NCI-H345 treated with DMSO at 0.1 percent for 48 hours (cell line): ENCODE data around the gene ADGRL3.
"Not testable (repeated sequence)": the region's sequence is repeated elsewhere in the genome, so short reads cannot be mapped to it uniquely, and the experiment has no call there.

Experiments
- DNase-seq: peaks from one replicate; lab custom pipeline; 2025; ENCODE audit not compliant: unreplicated experiment; lab: John Stamatoyannopoulos, UW

ADGRL3 gene

DNA sequence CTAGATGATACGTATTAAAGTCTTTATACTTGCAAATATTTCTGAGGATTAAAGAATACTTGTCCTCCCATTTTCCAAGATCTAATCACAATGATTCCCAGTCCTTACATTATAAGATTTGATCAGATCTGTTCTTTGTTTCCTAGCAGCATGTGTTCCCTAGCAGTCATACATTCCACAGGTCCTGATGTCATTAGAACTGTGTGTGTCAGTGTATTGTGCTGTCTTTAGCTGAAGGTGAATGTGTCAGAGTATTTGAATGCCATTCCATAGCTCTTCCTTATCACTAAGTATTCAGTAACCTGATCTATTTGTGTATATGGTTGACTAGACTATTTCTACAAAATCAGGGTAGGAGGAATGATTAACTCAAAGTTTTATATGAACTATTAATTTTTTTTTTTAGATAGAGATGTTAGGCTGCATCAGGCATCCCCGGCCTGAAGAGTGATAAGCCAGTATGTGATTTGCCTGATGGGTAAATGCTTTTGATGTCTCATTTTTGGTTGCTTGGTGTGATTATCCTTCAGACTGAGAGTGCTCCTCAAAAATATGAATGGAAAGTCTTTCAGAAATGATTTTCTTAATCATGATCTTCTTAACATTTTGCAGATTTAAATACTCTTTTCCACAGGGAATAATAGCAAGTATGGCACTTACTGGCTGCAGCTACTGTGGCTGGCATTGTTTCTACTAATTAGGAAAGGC lies 4.4 kb downstream of the ADGRL3 start:
- no peak for DNase-seq

DNA sequence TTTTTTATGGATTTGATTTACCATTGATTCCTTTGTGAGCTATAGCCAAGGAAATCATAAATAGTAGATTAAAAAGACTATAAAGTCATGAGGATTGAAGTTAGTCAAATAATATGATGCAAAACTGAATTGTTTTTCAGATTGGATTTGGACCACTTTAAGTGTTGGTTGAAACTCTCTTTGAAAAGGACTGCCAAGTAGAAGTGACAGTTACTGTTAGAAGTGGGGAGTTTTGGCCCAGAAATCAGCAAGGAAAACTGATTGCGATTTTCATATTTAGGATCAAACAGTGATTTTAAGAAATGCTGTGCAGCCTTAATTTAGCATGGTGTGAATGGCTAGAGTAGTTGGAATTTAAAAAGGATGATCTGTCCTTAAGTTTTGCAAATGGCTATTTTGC lies 4.9 kb downstream of the ADGRL3 start:
- DNase-seq, result no peak

GRCh38 chr4:61207156-61207555 lies 7.0 kb downstream of the ADGRL3 start:
- not testable (repeated sequence) for DNase-seq

- DNase-seq, result peak; percentile 73
Measured at GRCh38 chr4:61210186-61210939, 10.2 kb downstream of the ADGRL3 start.

GRCh38 chr4:61211781-61212180 lies 11.7 kb downstream of the ADGRL3 start:
- DNase-seq, result no peak

- DNase-seq, result no peak
Measured at GRCh38 chr4:61212788-61213187, 12.7 kb downstream of the ADGRL3 start.

DNA sequence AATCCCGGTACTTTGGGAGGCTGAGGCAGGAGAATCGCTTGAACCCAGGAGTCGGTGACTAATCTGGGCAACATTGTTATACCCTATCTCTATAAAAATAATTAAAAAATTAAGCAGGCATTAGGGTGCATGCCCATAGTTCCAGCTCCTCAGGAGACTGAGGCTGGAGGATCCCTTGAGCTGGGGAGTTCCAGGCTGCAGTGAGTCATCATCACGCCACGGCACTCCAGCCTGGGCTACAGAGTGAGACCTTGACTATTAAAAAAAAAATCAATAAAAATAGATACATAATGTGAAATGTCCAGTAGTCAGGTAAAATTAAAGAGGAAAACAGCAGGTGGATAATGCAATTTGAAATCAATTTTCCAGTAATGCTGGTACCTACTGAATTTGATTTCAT lies 14.6 kb downstream of the ADGRL3 start:
- DNase-seq, result no peak

DNA sequence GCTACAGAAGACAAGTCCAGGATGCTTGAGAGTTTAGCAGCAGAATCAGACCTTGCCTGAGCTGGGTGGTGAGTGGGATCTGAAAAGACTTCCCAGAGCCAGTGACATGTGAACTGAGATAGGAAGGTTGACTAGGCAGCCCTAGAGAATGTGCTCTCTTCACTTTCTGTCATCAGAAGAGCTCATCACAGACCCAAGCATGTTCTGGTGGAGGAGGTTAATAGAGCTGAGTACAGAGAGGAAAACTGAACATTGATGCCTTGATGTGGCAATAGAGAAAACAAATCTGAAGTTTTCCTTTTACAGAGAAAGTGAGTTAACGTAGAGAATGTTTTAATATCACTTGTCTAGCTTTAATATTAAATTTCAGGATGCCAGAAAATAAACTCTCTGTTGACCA lies 17.1 kb downstream of the ADGRL3 start:
- no peak for DNase-seq

- DNase-seq, result no peak
Measured at GRCh38 chr4:61220556-61220955, 20.4 kb downstream of the ADGRL3 start.

DNA sequence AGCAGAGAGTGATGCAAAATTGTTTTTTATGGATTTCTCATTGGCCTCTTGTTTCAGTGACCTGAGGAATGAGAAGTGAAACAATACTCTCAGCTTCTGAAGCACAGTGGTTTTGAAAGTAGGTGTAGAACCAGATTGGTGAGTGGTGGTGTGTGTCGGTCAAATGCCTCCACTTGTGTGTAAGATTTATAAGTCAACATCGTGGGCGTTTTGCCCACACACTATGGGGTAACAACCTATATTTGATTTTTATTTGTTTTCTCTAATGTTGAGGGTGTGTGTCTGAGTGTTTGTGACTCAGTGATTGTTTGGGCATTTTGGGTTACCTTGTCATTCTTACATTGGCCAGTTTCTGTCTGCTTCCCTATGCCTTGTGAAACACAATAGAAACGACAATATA lies 23.3 kb downstream of the ADGRL3 start:
- no peak for DNase-seq

- DNase-seq, result no peak
Measured at GRCh38 chr4:61224573-61224972, 24.4 kb downstream of the ADGRL3 start.

GRCh38 chr4:61225656-61226055 lies 25.5 kb downstream of the ADGRL3 start:
- no peak for DNase-seq

GRCh38 chr4:61231421-61231820 lies 31.3 kb downstream of the ADGRL3 start:
- DNase-seq, result no peak

DNA sequence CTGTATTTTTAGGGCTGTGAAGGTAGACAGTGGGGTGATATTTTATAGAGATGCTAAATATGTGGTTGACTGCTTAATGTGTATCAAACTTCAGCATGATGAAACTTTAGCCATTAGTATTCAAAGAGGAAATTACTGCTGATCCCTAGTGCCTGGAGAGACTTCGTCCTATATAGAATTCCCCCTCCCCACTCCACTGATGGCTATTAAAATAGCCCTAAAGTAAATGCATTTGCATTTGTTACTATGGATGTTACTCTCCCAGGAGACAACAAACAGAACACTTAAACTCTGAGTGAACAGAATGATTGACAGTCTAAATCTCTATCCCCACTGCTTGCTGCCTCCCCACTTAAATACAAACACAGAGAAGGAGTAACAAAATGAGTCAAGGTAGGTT lies 39.1 kb downstream of the ADGRL3 start:
- DNase-seq, result no peak

GRCh38 chr4:61243962-61244361 lies 43.8 kb downstream of the ADGRL3 start:
- no peak for DNase-seq

- DNase-seq, result no peak
Measured at GRCh38 chr4:61245069-61245714, 45.1 kb downstream of the ADGRL3 start.

GRCh38 chr4:61246034-61246433 lies 45.9 kb downstream of the ADGRL3 start:
- no peak for DNase-seq

DNA sequence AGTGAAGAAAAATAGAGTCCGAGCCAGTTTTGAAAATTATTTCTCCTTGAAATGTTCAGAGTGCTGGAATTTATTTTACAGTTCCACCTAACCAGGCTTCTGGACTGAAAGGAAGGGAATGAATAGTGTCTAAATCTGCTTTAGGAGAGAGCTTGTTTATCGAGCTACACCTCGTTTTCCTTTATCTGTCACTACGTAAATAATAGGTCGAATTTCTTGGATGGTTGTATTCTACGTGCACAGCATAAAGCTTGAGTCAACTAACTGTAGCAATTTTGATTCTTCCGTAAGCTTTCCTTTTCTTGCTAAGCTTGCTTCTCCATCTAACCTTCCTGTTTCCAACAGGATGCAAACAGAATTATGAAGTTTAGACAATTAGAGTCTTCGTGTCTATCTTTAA lies 48.6 kb downstream of the ADGRL3 start:
- DNase-seq, result no peak

DNA sequence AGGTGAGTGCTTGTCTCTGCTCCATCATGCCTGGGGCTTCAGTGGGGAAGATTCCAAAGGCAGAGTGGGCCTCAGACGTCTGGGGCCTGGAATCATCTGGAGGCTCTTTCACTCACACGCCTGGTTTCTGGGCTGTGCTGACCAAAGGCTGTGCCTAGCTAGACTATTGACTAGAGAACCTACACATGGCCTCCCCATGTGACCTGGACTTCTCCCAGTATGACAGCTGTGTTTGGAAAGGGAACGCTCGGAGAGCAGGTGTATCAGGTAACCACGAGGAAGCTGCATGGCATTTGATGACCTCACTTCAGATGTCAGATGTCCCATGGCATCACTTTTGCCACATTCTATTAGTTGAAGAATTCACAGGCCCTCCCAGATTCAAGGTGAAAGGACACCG lies 51.0 kb downstream of the ADGRL3 start:
- no peak for DNase-seq

DNA sequence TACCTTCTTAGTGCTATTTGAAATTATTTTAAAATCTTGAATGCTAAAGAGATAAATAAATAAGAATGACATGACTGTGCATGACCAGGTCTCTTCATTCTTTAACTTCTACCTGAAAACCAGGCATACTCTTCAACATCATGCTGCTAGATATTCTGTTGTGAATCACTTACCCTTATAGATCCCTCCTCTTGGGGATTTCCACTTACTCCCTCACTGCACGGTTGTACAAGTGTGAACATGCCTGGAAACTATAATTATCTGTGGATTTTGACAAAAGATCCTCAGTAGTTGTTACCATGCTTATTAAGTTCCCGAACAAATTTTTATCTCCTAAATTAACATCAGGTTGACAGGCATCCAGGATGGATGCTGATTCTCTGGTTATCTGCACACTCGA lies 54.3 kb downstream of the ADGRL3 start:
- DNase-seq, result no peak

GRCh38 chr4:61273233-61273632 lies 73.1 kb downstream of the ADGRL3 start:
- DNase-seq, result no peak

DNA sequence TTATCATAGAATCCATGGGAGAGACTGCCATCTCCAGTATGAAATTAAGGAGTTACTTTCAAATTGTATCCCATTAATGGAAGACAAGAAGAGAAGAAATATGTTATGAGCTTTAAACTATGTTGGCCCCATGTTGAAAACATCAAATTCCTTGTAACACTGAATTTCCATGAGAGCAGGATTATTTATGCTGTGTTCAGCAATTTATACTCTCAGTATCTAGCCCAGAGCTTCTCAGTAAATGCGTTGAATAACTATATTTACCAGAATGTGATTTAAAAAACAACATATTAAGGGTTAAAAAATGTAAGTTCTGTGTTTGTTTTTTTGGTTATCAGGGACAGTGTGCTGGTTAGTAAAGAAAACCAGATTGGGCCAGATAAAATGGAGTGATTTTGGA lies 74.2 kb downstream of the ADGRL3 start:
- DNase-seq, result no peak
